GM10266 (cell line): ENCODE results near the gene COL1A1.
A peak's percentile ranks its signal among the peaks of the same experiment; 100 is the strongest.

Experiments
- DNase-seq: peaks from one replicate; pipeline ENCODE4 v3.0.0; 2012; ENCODE audit errors: extremely low spot score
- TF ChIP-seq, protein P1 (sequence below): IDR thresholded peaks from 2 replicates; pipeline ENCODE4 v1.5.1; 2012; ENCODE audit warnings: mild to moderate bottlenecking, low read depth; ENCODE audit not compliant: control insufficient read depth, insufficient read depth; ENCODE audit errors: missing control alignments

COL1A1 gene

DNA sequence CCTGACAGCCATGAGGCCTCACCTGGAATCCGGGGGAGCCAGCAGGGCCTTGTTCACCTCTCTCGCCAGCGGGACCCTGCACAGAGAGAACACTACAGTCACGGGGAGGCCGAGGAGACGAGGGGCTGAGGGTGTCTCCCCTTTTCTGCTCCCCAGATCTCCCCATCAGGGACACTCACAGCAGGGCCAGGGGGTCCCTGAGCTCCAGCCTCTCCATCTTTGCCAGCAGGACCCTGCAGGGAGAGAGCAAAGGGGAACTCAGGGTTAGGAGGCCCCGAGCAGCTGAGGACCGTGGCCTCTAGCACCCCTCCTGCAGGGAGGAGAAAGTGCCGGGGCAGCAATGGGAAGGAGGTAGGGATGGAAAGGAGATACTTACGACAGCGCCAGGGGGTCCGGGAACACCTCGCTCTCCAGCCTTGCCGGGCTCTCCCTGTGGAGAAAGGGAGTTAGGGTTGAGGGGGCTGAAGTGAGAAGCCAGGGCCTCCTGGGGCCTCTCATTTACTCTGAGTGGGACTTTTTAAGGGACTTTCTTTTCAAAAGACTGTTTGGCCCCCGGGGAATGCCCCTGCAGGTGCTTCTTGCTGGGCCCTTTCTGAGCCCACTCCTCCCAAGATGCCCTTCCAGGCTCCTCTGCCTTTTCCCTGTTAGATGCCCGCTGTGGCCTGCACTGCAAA lies 8.7 kb downstream of the COL1A1 start:
- peak; percentile 61 for DNase-seq
- TF ChIP-seq, protein P1, sequence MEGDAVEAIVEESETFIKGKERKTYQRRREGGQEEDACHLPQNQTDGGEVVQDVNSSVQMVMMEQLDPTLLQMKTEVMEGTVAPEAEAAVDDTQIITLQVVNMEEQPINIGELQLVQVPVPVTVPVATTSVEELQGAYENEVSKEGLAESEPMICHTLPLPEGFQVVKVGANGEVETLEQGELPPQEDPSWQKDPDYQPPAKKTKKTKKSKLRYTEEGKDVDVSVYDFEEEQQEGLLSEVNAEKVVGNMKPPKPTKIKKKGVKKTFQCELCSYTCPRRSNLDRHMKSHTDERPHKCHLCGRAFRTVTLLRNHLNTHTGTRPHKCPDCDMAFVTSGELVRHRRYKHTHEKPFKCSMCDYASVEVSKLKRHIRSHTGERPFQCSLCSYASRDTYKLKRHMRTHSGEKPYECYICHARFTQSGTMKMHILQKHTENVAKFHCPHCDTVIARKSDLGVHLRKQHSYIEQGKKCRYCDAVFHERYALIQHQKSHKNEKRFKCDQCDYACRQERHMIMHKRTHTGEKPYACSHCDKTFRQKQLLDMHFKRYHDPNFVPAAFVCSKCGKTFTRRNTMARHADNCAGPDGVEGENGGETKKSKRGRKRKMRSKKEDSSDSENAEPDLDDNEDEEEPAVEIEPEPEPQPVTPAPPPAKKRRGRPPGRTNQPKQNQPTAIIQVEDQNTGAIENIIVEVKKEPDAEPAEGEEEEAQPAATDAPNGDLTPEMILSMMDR = no peak

DNA sequence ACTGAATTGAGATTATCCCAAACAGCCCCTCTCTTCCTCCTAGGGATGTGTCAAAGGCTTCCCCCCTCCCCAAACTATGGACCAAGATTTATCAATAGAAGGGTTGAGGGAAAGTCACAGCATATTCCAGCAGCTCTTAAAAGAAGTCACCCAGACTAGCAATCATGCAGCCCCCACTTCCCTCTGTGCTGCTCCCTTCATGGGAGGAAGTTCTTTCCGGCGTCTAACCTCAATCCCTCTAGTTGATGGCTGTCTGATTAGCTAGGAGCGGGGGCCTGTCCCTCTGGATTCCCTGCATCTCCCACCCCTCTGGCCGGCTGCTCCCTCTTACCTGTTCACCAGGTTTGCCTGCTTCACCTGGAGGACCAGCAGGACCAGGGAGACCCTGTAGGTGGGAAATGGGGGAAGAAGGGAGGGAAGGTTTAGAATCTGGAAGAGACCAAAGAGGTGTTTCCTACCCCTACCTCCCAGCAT lies 9.2 kb downstream of the COL1A1 start:
- no peak for DNase-seq
- TF ChIP-seq, protein P1 = no peak

DNA sequence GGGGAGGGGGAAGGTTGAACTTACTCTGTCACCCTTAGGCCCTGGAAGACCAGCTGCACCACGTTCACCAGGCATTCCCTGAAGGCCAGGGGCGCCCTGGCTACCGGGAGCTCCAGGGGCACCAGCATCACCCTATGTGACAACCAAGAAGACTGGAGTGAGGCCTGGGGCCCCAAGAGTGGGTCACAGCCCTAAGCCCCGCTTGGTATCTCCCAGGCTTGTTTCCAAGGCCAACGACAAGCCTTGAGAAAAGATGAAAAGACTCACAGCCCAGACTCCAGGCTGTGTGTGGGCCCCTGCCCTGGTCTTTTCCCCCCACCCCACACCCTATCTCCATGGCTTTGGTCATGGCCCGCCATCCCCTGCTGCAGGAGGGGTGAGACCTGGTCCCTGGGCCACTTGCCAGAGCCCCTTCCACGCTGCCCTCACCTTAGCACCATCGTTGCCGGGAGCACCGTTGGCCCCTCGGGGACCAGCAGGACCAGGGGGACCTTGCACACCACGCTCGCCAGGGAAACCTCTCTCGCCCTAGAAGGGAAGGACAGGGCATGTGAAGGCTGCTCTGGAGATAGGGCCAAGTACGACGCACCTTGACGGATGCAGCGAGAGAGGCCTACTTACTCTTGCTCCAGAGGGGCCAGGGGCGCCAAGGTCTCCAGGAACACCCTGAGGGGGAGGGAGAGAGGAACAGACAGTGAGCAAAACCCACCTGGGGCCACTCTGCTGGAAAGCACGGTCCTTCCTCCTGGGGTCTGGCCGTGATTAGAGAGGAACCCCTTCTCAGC lies 9.9 kb downstream of the COL1A1 start:
- DNase-seq = no peak
- TF ChIP-seq, protein P1 = no peak

DNA sequence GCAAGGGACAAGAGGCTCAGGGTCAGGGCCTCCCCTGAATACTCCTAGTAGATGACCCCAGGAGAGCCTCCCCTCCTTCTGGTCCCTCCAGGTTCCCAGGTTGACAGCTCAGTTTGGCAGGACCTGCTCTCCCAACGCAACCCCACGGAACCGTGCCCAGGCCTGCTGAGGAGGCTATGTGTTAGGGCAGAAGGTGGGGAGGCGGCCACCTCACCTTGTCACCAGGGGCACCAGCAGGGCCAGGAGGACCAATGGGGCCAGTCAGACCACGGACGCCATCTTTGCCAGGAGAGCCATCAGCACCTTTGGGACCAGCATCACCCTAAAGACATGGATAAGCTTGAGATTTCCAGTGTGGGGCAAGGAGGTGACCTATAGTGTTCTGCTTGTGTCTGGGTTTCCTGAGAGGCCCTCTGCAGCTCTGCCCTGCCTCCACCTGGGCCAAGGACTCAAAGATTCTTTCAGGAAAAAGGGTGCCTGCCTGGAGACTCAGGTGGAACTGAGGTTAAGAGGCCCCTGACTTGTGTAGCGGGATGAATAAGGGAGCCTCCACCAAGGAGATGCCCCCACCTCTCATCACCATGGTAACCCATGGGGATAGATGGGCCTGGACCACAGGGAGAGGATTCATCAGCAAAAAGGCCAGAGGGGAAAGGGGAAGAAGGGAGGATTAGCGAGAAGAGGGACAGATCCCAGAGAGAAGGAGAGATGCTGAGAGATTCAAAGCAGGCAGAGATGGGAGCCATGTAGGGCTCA lies 10.7 kb downstream of the COL1A1 start:
- TF ChIP-seq, protein P1 = no peak
- no peak for DNase-seq

DNA sequence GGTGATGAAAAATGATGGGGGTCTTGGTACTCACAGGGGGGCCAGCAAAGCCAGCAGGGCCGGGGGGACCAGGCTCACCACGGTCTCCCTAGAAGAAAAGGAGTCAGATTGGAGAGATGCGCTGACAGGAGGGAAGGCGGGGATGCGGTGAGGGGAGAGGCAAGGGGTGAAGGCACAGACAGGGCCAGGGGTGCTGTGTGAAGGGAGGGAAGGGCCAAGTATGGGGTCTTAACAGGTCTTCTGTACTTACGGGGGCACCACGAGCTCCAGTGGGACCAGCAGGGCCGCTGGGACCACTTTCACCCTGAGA lies 11.2 kb downstream of the COL1A1 start:
- DNase-seq = no peak
- TF ChIP-seq, protein P1 = no peak

DNA sequence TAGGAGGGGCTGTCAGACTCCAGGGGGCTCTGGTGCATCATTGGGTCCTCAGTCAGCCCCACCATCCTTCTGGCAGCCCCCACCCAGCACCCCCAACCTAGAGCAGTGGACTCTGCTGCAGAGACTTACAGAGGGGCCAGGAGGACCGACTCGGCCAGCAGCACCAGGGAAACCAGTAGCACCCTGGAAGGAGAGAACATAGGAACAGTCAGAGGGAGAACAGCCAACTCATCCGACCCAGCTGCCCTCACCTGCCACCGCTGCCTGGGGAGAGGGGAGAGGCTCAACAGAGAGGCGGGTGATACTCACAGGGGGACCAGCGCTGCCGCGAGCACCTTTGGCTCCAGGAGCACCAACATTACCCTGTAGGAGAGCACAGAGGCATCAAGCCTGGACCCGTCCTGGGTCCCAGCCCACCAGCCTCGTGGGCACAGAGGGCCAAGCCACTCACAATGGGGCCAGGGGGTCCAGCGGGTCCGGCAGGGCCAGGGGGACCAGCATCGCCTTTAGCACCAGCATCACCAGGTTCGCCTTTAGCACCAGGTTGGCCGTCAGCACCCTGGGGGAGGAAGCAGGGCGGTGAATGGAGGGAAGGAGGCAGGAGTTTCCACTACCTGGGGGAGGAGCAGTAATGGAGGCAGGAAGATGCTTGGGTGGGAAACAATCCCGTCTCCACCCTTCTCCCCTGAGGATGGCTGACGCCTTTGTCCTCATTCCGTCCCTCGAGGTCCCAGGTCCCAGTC lies 11.7 kb downstream of the COL1A1 start:
- TF ChIP-seq, protein P1 = no peak
- DNase-seq = no peak
